HG03520 (cell line): ENCODE measurements around the gene CYTH2.

ENCODE experiments used
- ATAC-seq: cut with Tn5 transposase; IDR thresholded peaks from one replicate; pipeline ENCODE4 v1.9.1; 2021; ENCODE audit warnings: mild to moderate bottlenecking, moderate library complexity; ENCODE audit not compliant: unreplicated experiment

Gene CYTH2

GRCh38 chr19:48492925-48493717 is 24.0 kb downstream of the CYTH2 start:
- ATAC-seq = peak; percentile 48

GRCh38 chr19:48493718-48494401 is 24.7 kb downstream of the CYTH2 start:
- ATAC-seq = no peak

- ATAC-seq = no peak
Observed at GRCh38 chr19:48495396-48495795, 26.2 kb downstream of the CYTH2 start.

GRCh38 chr19:48496959-48497727 is 28.0 kb downstream of the CYTH2 start:
- no peak for ATAC-seq

- ATAC-seq = no peak
Observed at GRCh38 chr19:48497728-48498594, 28.8 kb downstream of the CYTH2 start.

GRCh38 chr19:48498595-48499311 is 29.6 kb downstream of the CYTH2 start:
- ATAC-seq = no peak

- no peak for ATAC-seq
Observed at GRCh38 chr19:48499316-48500090, 30.3 kb downstream of the CYTH2 start.

GRCh38 chr19:48500830-48501493 is 31.8 kb downstream of the CYTH2 start:
- ATAC-seq = no peak

- no peak for ATAC-seq
Observed at GRCh38 chr19:48501494-48502349, 32.6 kb downstream of the CYTH2 start.

GRCh38 chr19:48502350-48503018 is 33.3 kb downstream of the CYTH2 start:
- no peak for ATAC-seq

GRCh38 chr19:48506138-48506733 is 37.1 kb downstream of the CYTH2 start:
- no peak for ATAC-seq

GRCh38 chr19:48507911-48508439 is 38.8 kb downstream of the CYTH2 start:
- ATAC-seq = no peak

- no peak for ATAC-seq
Observed at GRCh38 chr19:48508729-48509411, 39.7 kb downstream of the CYTH2 start.

- no peak for ATAC-seq
Observed at GRCh38 chr19:48509467-48510194, 40.5 kb downstream of the CYTH2 start.
